Suprapubic skin (tissue), 4 donors: ENCODE results near the gene RAB26.

Experiments
- EP300 ChIP-seq: sonication (generic); formaldehyde crosslinking; IDR thresholded peaks from one replicate; pipeline ENCODE4 v1.6.1; 2017; ENCODE audit warnings: antibody characterized with exemption
- POLR2A ChIP-seq, 2 donors: fragments of 450-650 bp; IDR thresholded peaks; one replicate each; pipeline ENCODE4 v1.6.1; 2017; ENCODE audit warnings: antibody characterized with exemption in 2 of 2, mild to moderate bottlenecking in 2 of 2, moderate library complexity in 2 of 2
- POLR2AphosphoS5 ChIP-seq, 3 donors: sonication (generic); formaldehyde crosslinking; IDR thresholded peaks; one replicate each; pipeline ENCODE4 v1.6.1; 2017; ENCODE audit warnings: antibody characterized with exemption in 3 of 3
- TF ChIP-seq, protein P1 (sequence below), 2 donors: fragments of 200-600 bp in 1 of 2; fragments of 450-650 bp in 1 of 2; sonication (generic) in 1 of 2; IDR thresholded peaks; one replicate each; pipeline ENCODE4 v1.5.1; 2016 to 2019; ENCODE audit warnings: antibody characterized with exemption in 2 of 2, mild to moderate bottlenecking in 1 of 2, moderate library complexity in 1 of 2

DNA sequence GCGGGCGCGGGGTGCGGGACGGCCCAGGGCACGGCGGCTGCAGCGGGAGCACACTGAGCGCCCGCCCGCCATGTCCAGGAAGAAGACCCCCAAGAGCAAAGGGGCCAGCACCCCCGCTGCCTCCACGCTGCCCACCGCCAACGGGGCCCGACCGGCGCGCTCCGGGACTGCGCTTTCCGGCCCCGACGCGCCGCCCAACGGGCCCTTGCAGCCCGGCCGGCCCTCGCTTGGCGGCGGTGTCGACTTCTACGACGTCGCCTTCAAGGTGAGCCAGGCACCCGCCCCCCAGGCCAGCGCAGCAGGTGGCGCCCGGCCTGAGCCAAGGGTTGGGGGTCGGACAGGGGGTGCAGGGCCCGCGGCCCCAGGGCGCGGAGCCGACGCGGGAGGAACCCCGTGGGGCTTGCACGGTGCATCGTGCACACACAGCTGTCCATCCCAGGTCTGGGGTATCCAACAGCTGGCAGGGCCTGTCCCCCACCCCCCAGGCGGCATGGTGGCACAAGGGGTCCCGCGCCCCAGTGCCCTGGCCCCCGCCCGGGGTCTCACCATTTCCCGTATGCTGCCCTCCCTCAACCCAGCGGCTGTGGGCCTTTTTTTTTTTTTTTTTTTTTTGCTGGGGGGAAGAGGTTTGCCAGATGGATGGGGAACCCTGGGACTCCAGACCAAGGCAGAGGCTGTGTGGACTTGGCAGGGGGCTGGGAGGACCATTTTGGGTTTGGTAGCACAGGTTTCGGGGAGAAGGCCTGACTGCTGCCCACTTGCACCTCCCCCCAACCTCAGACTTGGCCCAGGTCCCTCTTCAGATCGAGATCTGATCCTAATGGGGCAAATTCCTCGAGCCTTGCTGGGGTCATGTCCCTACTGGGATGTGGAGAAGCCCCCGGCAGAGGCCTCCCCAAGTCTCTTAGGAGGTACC lies 547 bp downstream of the RAB26 start:
- TF ChIP-seq, protein P1, sequence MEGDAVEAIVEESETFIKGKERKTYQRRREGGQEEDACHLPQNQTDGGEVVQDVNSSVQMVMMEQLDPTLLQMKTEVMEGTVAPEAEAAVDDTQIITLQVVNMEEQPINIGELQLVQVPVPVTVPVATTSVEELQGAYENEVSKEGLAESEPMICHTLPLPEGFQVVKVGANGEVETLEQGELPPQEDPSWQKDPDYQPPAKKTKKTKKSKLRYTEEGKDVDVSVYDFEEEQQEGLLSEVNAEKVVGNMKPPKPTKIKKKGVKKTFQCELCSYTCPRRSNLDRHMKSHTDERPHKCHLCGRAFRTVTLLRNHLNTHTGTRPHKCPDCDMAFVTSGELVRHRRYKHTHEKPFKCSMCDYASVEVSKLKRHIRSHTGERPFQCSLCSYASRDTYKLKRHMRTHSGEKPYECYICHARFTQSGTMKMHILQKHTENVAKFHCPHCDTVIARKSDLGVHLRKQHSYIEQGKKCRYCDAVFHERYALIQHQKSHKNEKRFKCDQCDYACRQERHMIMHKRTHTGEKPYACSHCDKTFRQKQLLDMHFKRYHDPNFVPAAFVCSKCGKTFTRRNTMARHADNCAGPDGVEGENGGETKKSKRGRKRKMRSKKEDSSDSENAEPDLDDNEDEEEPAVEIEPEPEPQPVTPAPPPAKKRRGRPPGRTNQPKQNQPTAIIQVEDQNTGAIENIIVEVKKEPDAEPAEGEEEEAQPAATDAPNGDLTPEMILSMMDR (IDR thresholded peaks at IDR 0.05), result no peak
- TF ChIP-seq POLR2A (IDR thresholded peaks at IDR 0.05) (no peak), EP300 (no peak), POLR2AphosphoS5 (IDR thresholded peaks at IDR 0.05) (no peak)
